GM11168 (cell line): ENCODE measurements around the gene UQCC5.

Experiments used
- in situ Hi-C: fragments of 300-500 bp; cut with MboI; formaldehyde crosslinking; loops from one replicate; pipeline ENCODE4 v1.12.0; 2022; ENCODE audit warnings: low sequenced_read_pairs; ENCODE audit not compliant: unreplicated experiment

Gene UQCC5, protein sequence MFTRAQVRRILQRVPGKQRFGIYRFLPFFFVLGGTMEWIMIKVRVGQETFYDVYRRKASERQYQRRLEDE

DNA sequence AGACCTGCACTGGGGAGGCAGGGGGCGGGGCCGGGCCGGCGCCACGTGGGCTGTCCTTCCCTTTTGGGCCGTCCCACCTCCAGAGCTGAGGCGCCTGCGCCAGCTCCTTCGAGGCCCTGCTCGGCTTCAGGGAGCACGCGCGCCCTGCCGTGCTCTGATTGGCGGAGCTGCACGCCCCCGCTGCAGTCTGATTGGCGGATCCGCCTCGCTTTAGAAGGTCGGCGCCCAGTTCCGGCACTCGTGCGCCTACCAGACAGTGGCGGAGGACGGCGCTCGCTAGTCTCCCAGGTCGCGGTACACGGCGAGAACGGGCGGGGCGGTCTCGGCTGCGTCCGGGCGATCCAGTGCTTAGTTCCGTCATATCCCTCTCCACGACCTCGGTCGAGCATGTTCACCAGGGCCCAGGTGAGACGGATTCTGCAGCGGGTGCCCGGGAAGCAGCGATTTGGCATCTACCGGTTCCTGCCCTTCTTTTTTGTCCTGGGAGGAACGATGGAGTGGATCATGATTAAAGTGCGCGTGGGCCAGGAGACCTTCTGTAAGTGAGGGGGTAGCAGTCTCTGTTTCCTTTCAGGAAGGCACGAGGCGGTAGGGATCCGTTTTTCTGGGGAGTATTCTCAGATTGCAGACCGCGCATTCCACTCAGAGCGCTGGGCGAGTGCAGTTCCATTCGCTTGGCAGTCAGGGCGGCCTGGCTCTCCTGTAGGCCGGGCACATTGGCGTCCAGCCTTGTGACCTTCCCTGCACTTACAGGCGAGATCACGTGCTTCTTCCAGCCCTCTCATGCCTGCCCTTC lies at the start of gene UQCC5:
UQCC5 (plus strand) TSS at position 237 of the 796 bp plus-strand sequence; CDS start at position 388, 151 bp downstream.
- in situ Hi-C loops, result no loop called here

DNA sequence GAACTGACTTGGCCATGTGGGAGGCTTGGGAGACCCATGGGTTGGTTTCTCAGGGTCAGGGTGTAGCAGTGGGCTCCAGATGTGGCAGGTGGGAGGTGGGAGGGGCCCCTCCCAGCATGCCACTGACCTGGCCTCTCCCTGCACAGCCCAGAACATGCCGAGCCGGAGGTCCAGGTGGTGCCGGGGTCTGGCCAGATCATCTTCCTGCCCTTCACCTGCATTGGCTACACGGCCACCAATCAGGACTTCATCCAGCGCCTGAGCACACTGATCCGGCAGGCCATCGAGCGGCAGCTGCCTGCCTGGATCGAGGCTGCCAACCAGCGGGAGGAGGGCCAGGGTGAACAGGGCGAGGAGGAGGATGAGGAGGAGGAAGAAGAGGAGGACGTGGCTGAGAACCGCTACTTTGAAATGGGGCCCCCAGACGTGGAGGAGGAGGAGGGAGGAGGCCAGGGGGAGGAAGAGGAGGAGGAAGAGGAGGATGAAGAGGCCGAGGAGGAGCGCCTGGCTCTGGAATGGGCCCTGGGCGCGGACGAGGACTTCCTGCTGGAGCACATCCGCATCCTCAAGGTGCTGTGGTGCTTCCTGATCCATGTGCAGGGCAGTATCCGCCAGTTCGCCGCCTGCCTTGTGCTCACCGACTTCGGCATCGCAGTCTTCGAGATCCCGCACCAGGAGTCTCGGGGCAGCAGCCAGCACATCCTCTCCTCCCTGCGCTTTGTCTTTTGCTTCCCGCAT lies 49.2 kb upstream of the UQCC5 start:
- in situ Hi-C loops, result no loop called here

GRCh38 chr3:52487788-52488691 lies 48.4 kb upstream of the UQCC5 start:
- in situ Hi-C loops, result no loop called here

DNA sequence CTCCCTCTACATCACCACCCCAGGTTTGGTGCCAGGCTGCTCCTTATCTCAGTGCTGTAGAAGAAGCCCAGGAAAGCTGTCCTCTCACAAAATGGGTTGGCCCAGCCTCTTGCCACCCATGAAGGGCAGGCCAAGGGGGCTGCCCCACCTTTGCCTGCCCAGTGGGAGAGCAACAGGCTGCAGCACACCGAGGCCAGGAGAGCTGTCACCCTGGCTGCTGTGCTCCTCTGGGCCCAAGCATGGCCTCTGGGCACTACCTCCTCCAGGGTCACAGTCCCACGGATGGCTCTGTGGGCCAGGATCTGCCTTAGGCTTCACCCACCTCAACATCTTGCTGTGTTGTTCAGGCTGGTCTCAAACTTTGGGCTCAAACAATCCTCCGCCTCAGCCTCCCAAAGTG lies 47.7 kb upstream of the UQCC5 start:
- in situ Hi-C loops, result no loop called here

GRCh38 chr3:52489453-52489852 lies 47.0 kb upstream of the UQCC5 start:
- in situ Hi-C loops, result no loop called here

DNA sequence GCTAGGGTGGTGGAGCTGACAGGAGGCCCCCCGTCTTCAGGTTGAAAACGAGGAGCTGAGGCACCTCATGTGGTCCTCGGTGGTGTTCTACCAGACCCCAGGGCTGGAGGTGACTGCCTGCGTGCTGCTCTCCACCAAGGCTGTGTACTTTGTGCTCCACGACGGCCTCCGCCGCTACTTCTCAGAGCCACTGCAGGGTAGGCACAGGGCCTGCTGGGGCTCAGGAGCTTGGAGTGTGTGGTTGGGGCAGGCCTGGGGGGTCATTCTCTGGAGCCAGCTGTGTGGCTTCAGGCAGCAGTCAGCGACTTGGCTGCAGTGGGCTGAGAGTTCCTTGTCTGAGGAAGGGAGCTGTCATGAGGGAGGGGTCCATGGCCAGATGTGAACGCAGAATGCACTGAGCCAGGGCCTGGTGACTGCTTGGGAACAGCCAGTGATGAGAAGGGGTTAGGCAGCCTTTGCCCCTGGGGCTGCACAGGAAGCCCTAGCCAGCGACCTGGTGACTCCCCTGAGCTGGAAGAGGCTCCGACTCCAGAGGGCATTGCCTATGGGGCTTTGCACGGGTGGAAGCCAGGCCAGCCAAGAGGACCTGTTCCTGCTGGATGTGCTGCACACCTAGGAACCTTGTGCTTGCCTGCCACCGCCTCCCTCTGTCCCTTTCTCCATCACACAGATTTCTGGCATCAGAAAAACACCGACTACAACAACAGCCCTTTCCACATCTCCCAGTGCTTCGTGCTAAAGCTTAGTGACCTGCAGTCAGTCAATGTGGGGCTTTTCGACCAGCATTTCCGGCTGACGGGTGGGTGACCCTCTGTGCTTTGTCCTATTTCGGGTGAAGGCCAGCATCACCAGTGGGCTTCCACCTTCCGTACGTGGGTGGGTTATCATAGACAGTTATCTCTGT lies 46.1 kb upstream of the UQCC5 start:
- in situ Hi-C loops, result no loop called here

DNA sequence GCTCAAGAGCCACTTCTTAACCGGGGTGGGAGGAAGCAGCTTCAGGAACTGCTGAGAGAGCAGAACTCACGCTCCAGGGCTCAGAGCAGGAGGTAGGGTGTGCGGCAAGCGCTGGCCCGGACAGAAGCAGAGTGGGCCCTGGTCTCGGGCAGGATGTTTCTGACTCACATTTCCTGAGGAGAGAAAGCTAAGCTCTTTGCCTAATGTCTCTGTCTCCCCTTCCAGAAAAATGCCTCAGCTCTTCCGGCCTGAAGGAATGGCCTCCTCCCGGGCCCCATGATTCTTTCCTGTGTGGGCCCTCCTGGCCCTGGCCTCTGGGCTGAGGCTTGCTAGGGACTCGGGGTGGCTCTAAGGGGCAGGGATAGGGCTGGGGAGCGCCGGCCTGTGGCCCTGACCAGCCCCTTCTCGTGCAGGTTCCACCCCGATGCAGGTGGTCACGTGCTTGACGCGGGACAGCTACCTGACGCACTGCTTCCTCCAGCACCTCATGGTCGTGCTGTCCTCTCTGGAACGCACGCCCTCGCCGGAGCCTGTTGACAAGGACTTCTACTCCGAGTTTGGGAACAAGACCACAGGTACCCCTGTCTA lies 45.4 kb upstream of the UQCC5 start:
- in situ Hi-C loops, result no loop called here

DNA sequence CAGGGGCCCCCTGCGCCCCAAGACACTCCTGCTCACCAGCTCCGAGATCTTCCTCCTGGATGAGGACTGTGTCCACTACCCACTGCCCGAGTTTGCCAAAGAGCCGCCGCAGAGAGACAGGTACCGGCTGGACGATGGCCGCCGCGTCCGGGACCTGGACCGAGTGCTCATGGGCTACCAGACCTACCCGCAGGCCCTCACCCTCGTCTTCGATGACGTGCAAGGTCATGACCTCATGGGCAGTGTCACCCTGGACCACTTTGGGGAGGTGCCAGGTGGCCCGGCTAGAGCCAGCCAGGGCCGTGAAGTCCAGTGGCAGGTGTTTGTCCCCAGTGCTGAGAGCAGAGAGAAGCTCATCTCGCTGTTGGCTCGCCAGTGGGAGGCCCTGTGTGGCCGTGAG lies 44.3 kb upstream of the UQCC5 start:
- in situ Hi-C loops, result no loop called here

DNA sequence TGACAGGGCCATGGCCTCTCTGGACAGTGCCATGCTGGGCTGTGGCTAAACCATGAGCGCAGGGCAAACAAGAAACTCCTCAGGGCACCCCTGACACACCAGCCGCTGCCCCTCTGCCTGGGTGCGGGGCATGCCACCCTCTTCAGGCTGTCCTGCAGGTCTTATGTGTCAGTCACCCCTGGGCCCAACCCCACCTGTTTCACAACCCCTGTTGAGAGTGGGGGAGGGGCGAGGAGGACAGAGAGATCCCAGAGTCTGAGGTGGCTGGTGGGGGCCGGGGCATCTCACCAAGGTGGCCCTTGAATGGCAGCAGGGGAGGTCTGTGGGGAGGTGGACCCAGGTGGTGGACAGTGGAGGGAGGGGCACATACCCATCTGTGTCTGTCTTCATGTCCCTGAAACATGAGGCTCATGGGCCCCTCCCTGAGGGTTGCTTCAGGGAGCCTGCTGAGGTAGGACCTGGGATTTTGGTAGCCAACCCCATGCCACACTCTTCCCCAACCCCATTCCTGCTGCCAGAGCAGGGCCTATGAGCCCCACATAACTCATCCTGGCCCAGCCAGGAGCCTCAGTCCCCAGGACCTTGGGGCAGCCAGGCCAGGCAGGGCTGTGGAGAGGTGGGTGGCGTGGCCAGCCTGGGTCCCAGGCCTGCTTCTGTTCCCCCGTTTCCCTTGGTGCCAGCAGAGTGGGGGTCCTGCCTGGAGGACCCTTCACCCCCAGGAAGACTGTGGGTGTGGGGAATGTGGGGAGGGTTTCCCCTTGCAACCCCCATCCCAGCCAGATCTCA lies 43.0 kb upstream of the UQCC5 start:
- in situ Hi-C loops, result no loop called here

- in situ Hi-C loops, result no loop called here
These were observed 42.0 kb upstream of the UQCC5 start for GRCh38 chr3:52494445-52494844.

- in situ Hi-C loops, result no loop called here
These were observed 41.4 kb upstream of the UQCC5 start, which contains the start of gene STAB1 for GRCh38 chr3:52494886-52495495. Gene STAB1 (plus strand): TSS chr3:52495338. CDS start chr3:52495414, 76 bp downstream.

DNA sequence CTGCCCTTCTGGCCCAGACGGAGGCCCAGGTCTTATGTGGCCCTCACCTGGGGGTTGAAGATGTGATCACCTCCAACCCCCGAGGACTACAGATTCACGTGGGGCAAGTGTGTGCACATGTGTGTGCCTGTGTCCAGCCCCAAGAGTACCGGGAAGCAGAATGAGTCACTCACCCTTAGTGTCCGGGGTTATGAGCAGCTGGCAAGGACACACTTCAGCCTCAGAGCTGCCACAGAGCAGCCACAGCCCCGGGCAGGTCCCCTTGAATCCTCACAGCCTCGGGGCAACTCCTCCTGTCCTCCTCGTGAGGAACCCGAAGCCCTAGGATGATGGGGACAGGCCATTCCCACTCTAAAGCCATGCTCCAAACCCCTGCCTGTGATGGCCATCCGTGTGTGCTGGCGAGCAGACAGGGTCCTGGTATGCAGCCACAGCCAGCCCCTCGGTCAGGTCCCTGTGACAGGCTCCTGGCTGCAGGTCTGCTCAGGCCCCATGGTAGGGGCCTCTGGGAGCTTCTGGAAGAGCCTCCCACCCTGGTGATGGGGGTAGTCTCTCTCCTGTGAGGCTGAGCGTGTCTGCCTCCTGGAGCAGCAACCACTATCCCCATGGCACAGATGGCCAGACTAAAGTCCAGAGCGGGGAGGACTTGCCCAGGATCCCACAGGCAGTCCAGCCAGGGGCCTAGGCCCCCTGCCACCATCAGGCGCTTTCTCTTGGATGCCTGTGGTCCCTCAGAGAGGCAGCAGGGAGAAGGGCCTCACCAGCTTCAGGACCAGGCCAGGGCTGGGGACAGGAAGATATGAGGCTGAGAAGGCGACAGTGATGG lies 40.4 kb upstream of the UQCC5 start:
- in situ Hi-C loops, result no loop called here

- in situ Hi-C loops, result no loop called here
These were observed 38.0 kb upstream of the UQCC5 start for GRCh38 chr3:52498137-52499054.

DNA sequence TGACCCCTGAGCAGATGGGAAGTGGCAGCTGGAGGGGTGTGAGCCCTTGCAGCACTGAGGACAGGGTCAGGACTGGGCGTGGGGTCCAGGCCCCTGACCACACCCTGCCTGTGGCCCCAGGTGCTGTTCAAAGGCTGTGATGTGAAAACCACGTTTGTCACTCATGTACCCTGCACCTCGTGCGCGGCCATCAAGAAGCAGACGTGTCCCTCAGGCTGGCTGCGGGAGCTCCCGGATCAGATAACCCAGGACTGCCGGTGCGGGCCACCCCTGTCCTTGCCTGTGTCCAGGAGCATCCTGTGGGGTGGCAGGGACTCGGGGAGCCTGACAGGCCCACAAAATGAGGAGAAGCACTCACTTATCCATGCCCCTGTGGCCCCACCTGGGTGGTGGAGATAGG lies 35.4 kb upstream of the UQCC5 start:
- in situ Hi-C loops, result no loop called here

- in situ Hi-C loops, result no loop called here
These were observed 34.4 kb upstream of the UQCC5 start for GRCh38 chr3:52502001-52502400.

GRCh38 chr3:52502808-52503350 lies 33.5 kb upstream of the UQCC5 start:
- in situ Hi-C loops, result no loop called here
